GM12892 (cell line): ENCODE measurements around the gene BPI.
"Not testable (repeated sequence)": the region's sequence is repeated elsewhere in the genome, so short reads cannot be mapped to it uniquely, and the experiment has no call there.

Experiments
- POLR2A ChIP-seq: IDR thresholded peaks from 2 replicates; pipeline ENCODE4 v1.6.1; 2011; ENCODE audit warnings: low read depth, low read length, control low read depth
- TAF1 ChIP-seq: IDR thresholded peaks from 2 replicates; pipeline ENCODE4 v1.6.1; 2011; ENCODE audit warnings: low read depth, mild to moderate bottlenecking, control low read depth, low read length, borderline replicate concordance

DNA sequence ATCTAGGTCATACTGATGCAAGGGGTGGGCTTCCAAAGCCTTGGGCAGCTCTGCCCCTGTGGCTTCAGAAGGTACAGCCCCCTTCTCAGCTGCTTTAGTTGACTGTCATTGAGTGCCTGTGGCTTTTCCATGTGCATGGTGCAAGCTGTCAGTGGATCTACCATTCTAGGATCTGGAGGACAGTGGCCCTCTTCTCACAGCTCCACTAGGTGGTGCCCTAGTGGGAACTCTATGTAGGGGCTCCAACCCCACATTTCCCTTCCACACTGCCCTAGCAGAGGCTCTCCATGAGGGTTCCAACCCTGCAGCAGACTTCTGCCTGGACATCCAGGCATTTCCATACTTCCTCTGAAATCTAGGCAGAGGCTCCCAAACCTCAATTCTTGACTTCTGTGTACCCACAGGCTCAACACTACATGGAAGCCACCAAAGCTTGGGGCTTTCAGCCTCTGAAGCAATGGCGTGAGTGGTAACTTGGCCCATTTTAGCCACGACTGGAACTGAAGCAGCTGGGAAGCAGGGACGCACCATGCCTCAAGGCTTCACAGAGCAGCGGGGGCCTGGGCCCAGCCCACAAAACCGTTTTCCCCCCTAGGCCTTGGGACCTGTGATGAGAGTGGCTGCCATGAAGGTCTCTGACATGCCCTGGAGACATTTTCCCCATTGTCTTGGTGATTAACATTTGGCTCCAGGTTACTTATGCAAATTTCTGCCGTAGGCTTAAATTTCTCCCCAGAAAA is 22.6 kb upstream of the BPI start:
- TF ChIP-seq POLR2A, TAF1: not testable (repeated sequence)
